SU-DHL-6 (cell line): Measurements from ENCODE around the gene HSD17B12.

ENCODE experiments used
- H2AFZ ChIP-seq: fragments of 200-600 bp; sonication (generic); 2 replicates; pipeline ENCODE4 v1.6.1; 2014; ENCODE audit warnings: low read depth, mild to moderate bottlenecking, moderate library complexity, mixed read lengths, antibody characterized with exemption, low read length; ENCODE audit not compliant: severe bottlenecking
- H3F3A ChIP-seq: fragments of 200-600 bp; shearing (Covaris generic); 2 replicates; pipeline ENCODE4 v1.6.0; 2016; ENCODE audit warnings: antibody characterized with exemption, mild to moderate bottlenecking; ENCODE audit not compliant: insufficient read depth
- H3K27ac ChIP-seq: fragments of 200-600 bp; sonication (generic); 2 replicates; pipeline ENCODE4 v1.5.1; 2016; ENCODE audit warnings: low read depth, mild to moderate bottlenecking, low read length, moderate library complexity, mixed read lengths
- H3K27me3 ChIP-seq: fragments of 200-600 bp; sonication (generic), shearing (Covaris generic); 2 replicates; pipeline ENCODE4 v1.6.0; 2014; ENCODE audit warnings: mild to moderate bottlenecking, low read length
- H3K36me3 ChIP-seq: fragments of 200-600 bp; sonication (generic); 2 replicates; pipeline ENCODE4 v1.6.1; 2014; ENCODE audit warnings: mild to moderate bottlenecking, low read length, mixed read lengths
- H3K4me2 ChIP-seq: fragments of 300-600, 200-600 bp; shearing (Covaris generic), sonication (generic); 2 replicates; pipeline ENCODE4 v1.6.0; 2014; ENCODE audit warnings: low read length, low read depth, mild to moderate bottlenecking; ENCODE audit not compliant: poor library complexity, severe bottlenecking
- H3K4me3 ChIP-seq: fragments of 200-600 bp; sonication (generic); 2 replicates; pipeline ENCODE4 v1.5.1; 2014; ENCODE audit warnings: antibody characterized with exemption, low read length, mild to moderate bottlenecking, mixed read lengths; ENCODE audit not compliant: insufficient read depth, poor library complexity, severe bottlenecking
- H3K79me2 ChIP-seq: fragments of 200-600 bp; sonication (generic); 2 replicates; pipeline ENCODE4 v1.6.1; 2014; ENCODE audit warnings: mild to moderate bottlenecking, low read length, moderate library complexity; ENCODE audit not compliant: insufficient read depth
- H3K9ac ChIP-seq: fragments of 200-600 bp; sonication (generic); 2 replicates; pipeline ENCODE4 v1.7.0; 2014; ENCODE audit warnings: mild to moderate bottlenecking, low read length
- H3K9me2 ChIP-seq: fragments of 200-600 bp; sonication (generic); replicated peaks from 2 replicates; pipeline ENCODE4 v1.6.1; 2014; ENCODE audit warnings: low read length; ENCODE audit not compliant: insufficient read depth
- H3K9me3 ChIP-seq: fragments of 200-600 bp; sonication (generic); 2 replicates; pipeline ENCODE4 v1.6.1; 2014; ENCODE audit warnings: low read length, mixed read lengths; ENCODE audit not compliant: insufficient read depth
- H4K20me1 ChIP-seq: fragments of 200-600 bp; sonication (generic); 2 replicates; pipeline ENCODE4 v1.6.1; 2014; ENCODE audit warnings: low read depth, mild to moderate bottlenecking, antibody characterized with exemption, low read length, moderate library complexity, mixed read lengths
- EZH2phosphoT487 ChIP-seq: fragments of 200-600 bp; sonication (generic), shearing (Covaris generic); conservative IDR thresholded peaks from 2 replicates; pipeline ENCODE4 v1.6.1; 2018; ENCODE audit warnings: mild to moderate bottlenecking, antibody characterized with exemption, low read length, moderate library complexity, mixed read lengths
- TF ChIP-seq, protein P1 (sequence below): fragments of 200-600 bp; sonication (generic); IDR thresholded peaks from one replicate; pipeline ENCODE4 v1.5.1; 2017; ENCODE audit warnings: antibody characterized with exemption, mild to moderate bottlenecking, low read length, moderate library complexity; ENCODE audit not compliant: insufficient read depth, poor library complexity, severe bottlenecking

HSD17B12 gene

DNA sequence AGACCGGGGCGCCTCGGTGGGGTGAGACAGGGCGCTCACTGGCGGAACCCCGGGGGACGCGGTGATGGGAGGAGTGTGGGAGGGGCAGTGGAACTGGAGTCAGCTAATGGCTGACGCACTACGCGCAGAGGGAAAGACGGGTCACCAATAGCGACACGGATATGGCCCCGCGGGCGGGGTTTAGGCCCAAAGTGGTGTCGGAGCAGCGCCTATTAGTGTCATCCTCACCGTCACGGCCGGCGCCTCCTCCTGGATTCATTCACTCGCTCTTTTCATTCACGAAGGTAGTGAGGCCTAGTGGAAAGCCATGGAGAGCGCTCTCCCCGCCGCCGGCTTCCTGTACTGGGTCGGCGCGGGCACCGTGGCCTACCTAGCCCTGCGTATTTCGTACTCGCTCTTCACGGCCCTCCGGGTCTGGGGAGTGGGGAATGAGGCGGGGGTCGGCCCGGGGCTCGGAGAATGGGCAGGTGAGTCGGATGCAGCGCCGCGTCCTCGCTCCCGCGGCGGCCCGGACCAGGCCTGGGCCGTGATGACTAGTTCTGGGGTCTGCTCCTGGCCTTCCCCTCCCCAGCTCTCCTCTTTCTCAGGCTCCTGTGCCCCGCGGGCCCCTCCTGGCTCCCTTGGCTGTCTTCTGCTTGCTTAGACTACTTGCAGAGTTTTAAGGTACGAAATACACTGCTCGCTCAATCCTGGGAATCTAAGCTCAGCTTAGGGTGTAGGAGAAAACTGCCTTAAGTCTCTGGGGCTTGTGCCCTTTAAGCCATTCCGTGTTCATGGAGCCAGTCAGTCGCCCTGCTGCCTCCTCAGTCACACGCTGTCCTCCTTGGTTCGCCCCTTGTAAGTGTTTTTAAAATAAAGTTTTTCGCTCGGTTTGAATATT lies at the start of gene HSD17B12:
HSD17B12 (plus strand) TSS at position 218 of the 880 bp plus-strand sequence; CDS start at position 308, 90 bp downstream.
- Histone ChIP-seq H3K9me2 (no peaks in the 10 kb centered on the region), H3K27ac (peak within 1 kb of the TSS; percentile 77), H3K9me3 (no peaks in the 10 kb centered on the region), H3F3A (peaks cover 8% of the 10 kb centered on the region; the same call in 1 of the 2 replicates), H2AFZ (peak within 1 kb of the TSS; percentile 53), H3K4me2 (peak within 1 kb of the TSS; percentile 98), H3K79me2 (peaks cover 48% of the 10 kb centered on the region), H3K9ac (peak within 1 kb of the TSS; percentile 69), H4K20me1 (no peaks in the 10 kb centered on the region), H3K4me3 (peak within 1 kb of the TSS; percentile 79), H3K36me3 (peaks cover 14% of the 10 kb centered on the region), H3K27me3 (no peaks in the 10 kb centered on the region)
- TF ChIP-seq, protein P1, sequence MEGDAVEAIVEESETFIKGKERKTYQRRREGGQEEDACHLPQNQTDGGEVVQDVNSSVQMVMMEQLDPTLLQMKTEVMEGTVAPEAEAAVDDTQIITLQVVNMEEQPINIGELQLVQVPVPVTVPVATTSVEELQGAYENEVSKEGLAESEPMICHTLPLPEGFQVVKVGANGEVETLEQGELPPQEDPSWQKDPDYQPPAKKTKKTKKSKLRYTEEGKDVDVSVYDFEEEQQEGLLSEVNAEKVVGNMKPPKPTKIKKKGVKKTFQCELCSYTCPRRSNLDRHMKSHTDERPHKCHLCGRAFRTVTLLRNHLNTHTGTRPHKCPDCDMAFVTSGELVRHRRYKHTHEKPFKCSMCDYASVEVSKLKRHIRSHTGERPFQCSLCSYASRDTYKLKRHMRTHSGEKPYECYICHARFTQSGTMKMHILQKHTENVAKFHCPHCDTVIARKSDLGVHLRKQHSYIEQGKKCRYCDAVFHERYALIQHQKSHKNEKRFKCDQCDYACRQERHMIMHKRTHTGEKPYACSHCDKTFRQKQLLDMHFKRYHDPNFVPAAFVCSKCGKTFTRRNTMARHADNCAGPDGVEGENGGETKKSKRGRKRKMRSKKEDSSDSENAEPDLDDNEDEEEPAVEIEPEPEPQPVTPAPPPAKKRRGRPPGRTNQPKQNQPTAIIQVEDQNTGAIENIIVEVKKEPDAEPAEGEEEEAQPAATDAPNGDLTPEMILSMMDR, result no peak

DNA sequence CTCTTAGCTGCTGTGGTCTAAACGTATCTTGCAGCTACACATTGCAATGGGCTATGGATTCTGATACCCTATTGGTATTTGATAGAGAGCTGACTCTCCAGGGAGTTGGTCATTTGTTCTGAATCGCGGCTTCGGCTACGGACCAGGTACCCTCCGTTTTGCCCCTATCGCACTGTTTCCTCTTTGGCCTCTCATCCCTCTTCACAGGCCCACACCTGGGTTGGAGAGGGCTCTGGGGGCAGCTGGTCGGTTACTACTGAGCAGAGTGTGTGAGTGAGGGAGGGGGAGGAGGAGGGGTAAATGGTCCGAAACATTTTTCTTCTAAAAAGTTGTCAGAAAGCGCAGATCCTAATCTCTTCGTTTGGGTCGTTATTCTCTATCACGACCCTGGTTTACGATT lies 48.8 kb upstream of the HSD17B12 start:
- H3K27ac ChIP-seq, result no peak overlapping the region
- no peak overlapping the region for H3K9ac ChIP-seq
- no peak overlapping the region for H2AFZ ChIP-seq
- H3K36me3 ChIP-seq, result no peaks in the 10 kb centered on the region
- H3K9me2 ChIP-seq, result no peaks in the 10 kb centered on the region
- TF ChIP-seq, protein P1, result no peak
- TF ChIP-seq EZH2phosphoT487, result no peak
- 0 out of 2 replicates have a peak, but pooled peaks cover under 1% of the 10 kb centered on the region for H3F3A ChIP-seq
- no peaks in the 10 kb centered on the region for H4K20me1 ChIP-seq
- H3K4me3 ChIP-seq, result no peak overlapping the region
- no peaks in the 10 kb centered on the region for H3K79me2 ChIP-seq
- H3K4me2 ChIP-seq, result no peak overlapping the region
- no peaks in the 10 kb centered on the region for H3K9me3 ChIP-seq
- no peaks in the 10 kb centered on the region for H3K27me3 ChIP-seq

DNA sequence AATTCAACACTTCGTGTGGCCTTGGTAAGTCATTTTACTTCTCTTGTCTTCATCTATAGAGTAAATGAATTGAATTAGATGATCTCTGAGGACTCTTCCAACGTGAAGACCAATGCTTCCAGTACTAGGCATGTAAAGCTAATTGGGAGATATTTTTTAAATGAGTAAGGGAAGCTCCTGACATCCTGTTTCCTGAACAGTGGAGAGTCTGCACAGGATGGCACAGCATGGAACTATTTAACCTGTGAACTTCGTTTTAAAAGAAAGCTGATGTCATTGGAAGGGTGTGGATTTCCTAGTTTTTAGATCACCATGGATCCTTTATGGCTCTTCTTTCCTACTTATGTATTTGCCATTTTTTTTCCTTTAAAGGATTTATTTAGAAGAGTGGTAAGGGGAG lies 48.4 kb upstream of the HSD17B12 start:
- no peaks in the 10 kb centered on the region for H3K9me2 ChIP-seq
- no peaks in the 10 kb centered on the region for H3K79me2 ChIP-seq
- no peaks in the 10 kb centered on the region for H3F3A ChIP-seq
- TF ChIP-seq, protein P1, result no peak
- TF ChIP-seq EZH2phosphoT487, result no peak
- no peak overlapping the region for H3K4me2 ChIP-seq
- no peaks in the 10 kb centered on the region for H3K9me3 ChIP-seq
- no peaks in the 10 kb centered on the region for H3K27me3 ChIP-seq
- H3K9ac ChIP-seq, result no peak overlapping the region
- no peak overlapping the region for H3K4me3 ChIP-seq
- H3K36me3 ChIP-seq, result no peaks in the 10 kb centered on the region
- H2AFZ ChIP-seq, result no peak overlapping the region
- H3K27ac ChIP-seq, result no peak overlapping the region
- H4K20me1 ChIP-seq, result no peaks in the 10 kb centered on the region
